22Rv1 (cell line): Measurements from ENCODE around the gene CTDSPL.

Experiments used
- CTCF ChIP-seq: fragments of 450-650 bp; IDR thresholded peaks from 2 replicates; pipeline ENCODE4 v1.5.1; 2017; ENCODE audit warnings: mild to moderate bottlenecking
- ZFX ChIP-seq: fragments of 450-650 bp; IDR thresholded peaks from 2 replicates; pipeline ENCODE4 v1.6.1; 2017; ENCODE audit warnings: antibody characterized with exemption, borderline replicate concordance

DNA sequence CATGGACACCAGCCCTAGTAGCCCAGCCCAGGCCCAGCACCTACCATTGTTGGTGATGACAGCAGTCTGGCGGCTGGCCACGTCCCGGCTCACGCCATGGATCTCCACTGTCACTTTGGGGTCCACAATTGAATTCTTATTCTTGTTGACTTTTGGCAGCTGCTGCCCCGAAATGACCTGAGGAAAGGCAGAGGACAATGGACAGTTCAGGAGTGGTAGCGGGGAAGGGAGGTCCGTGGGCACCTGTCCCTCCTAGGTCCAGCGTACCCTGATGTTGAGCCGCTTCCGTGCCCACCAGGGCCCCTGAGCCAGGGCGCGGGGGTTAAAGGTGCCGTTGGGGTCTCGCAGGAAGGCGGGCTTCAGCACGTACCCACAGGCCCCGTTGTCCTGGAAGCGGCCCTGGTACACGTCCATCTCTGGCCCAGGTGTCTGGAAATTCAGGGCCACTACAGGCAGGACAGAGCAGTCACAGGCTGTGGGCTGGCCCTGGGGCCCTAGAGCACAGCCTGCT, 146.6 kb downstream of the CTDSPL start:
- TF ChIP-seq CTCF (no peak), ZFX (no peak)
